GM21423 (cell line): ENCODE measurements around the gene PDCD2L.
"Not testable (repeated sequence)": the region's sequence is repeated elsewhere in the genome, so short reads cannot be mapped to it uniquely, and the experiment has no call there.

Experiments used
- ATAC-seq: cut with Tn5 transposase; IDR thresholded peaks from one replicate; pipeline ENCODE4 v1.9.1; 2021; ENCODE audit warnings: mild to moderate bottlenecking, moderate library complexity; ENCODE audit not compliant: unreplicated experiment

The PDCD2L gene

GRCh38 chr19:34409189-34410164, 5.3 kb downstream of the PDCD2L start:
- ATAC-seq, result no peak

- no peak for ATAC-seq
Observed at GRCh38 chr19:34411216-34411615, 7.0 kb downstream of the PDCD2L start.

- ATAC-seq, result no peak
Observed at GRCh38 chr19:34416021-34416545, 11.9 kb downstream of the PDCD2L start.

- no peak for ATAC-seq
Observed at GRCh38 chr19:34418300-34418699, 14.1 kb downstream of the PDCD2L start.

DNA sequence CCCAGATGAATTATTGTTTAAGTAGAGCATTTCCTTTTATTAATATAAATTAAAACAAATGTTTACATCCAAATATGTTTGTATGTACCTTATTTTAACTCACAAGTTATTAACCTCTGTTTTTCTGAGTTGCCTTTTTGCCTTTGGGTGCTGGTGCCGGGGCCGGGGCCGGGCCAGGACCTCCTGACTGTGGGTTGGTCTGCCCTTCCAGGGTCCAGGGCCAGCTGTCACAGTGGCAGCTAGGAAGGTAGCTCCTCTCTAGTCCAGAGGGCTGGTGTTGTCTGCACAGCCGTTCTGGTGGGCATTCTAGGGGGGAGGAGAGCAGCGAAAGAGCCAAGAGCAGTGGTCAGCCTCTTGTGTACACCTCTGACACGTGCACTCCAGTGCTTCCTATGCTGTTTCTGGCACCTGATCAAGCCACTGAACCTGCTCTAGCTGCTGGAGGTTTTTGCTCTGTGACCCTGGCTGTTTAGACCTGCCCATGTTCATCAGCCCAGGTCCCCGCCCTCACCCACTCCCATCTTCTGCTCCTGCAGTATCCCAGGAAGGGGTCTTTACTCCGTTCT, 22.0 kb downstream of the PDCD2L start:
- ATAC-seq, result no peak

DNA sequence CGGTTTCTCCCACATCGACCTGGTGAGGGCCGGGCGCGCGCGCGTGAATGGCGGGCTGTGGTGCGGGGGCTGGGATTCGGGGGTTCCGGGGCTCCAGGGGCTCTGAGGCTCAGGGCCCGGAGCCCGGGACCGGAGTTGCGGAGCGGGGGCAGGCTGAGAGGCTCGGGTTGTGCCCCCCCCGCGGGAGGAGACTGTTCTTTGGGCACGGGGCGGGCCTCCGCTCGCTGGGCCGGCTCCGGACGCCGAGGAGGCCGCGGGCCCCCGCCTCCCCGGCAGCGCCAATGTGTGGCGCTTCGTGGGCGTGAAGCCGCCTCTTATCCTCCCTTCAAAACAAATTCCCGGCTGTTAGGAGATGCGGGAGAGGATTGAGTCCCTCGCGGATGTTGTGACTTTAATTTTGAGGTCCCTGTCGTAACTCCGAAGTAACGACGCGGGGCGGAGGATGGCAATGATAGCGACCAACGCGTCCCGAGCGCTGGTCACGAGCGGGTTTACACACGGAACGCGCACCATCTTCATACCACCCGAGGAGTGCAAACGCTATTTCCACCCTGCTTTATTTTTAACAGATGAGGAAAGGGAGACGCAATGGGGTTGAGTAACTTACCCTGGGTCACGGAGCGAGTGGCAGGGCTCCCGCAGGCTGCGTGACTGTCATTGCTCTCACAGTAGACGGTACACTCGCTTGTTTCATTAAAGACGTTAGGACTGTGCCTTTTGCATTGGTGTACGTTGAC, 24.5 kb downstream of the PDCD2L start:
- ATAC-seq, result peak; percentile 37

DNA sequence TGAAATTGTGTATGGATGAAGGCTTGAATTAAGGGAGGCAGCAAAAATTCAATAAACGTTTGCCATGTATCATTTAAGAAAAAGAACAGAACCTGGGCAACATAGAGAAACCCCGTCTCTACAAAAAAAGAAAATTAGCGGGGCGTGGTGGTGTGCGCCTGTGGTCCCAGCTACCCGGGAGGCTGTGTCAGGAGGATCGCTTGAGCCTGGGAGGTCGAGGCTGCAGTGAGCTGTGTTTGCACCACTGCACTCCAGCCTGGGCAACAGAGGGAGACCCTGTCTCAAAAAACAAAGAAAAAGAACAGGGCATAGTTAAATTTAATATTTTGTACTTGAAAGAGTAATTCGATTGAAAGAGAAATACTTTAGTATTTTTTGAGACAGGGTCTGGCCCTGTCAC, 25.4 kb downstream of the PDCD2L start:
- no peak for ATAC-seq

DNA sequence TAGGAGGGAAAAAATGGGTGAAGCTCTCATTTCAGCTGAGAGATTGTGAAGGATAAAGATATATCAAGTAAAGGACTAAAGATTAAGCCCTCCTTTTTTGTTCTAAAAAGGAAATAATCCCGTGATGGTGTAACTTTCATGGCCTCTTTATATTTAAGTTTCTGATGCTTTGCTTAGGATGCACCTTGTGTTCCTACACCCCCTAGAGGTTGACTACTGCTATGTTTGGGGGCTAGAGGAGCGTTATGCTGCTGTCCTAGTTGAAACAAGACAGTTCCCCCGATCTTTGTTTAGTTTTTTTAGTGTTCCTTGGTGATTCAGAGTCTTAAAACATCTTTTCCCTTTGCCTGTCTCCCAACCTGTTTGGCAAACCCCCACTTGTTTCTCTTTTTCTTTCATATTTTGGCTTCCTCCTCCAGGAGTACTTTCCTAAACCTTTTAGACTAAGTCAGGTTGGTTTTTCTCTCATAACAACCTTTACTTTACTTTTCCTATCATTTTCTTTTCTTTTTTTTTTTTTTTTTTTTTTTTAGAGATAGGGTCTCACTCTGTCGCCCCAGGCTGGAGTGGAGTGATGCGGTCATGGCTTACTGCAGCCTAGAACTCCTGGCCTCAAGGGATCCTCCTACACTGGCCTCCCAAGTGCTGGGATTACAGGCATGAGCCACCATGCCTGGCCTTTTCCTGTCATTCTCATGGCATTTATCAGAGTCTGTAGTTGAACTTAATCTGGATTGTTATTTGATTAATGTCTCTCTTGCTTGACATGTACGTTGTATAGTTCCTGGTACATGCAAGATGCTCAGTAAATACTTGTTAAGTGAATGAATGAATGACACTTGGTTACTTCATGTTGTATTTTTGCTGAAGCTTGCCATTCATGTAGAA, 26.8 kb downstream of the PDCD2L start:
- ATAC-seq, result no peak

GRCh38 chr19:34431681-34432402, 27.6 kb downstream of the PDCD2L start:
- no peak for ATAC-seq

DNA sequence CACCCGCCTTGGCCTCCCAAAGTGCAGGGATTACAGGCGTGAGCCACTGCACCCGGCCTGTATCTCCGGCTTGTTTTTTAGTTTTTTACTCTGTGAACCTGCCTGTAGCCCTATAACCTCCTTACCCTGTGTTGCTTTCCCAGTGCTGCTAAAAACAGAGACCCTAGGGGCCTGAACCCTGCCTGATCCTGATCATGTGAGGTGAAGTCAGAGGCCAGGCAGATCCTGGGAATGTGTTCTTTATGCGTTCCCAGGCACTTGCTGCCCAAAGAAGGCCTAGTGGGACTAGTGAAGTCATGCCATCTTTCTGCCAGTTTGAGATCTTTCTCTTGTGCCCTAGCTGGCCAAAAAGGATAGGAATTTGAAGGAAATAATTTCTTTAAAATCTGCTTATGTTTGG, 28.6 kb downstream of the PDCD2L start:
- ATAC-seq, result no peak

DNA sequence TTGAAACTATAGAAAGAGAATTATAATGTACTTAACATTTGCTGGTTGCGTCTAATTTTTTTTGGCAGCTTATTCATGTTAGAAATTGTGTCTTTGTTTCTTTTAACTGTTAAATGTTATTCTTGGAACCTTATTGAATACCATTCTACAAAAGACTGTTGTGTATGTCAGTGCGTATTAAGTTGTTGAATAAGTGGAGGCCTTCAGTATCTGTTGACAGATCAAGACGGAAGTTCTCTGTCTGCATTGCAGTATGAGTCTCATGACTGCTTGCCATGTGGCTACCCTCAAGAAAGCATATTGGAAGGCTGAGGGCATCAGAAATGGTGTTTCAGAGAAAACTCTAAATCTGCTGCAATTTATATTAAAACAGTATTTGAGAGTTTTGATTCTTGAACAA, 32.5 kb downstream of the PDCD2L start:
- no peak for ATAC-seq

GRCh38 chr19:34448191-34448590, 44.0 kb downstream of the PDCD2L start:
- no peak for ATAC-seq

DNA sequence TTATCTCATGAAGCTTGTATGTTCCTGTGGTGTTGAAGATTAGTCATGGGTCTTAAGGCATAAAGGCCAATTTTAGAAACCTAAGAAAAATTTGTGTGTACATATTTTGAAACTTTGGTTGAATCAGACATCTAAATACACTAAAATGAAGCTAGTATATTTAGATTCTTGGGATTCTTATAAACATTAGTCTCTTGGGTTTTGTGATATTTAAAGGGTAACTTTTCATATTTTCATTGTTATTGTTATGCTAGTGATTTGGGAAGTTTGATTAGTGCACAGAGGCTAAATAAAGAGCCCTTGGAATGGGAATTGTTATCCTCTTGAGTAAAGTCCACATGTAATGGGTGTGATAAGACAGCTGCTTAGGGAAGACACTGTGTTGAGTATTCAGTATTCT, 48.5 kb downstream of the PDCD2L start:
- no peak for ATAC-seq

- no peak for ATAC-seq
Observed at GRCh38 chr19:34454091-34454490, 49.9 kb downstream of the PDCD2L start.

DNA sequence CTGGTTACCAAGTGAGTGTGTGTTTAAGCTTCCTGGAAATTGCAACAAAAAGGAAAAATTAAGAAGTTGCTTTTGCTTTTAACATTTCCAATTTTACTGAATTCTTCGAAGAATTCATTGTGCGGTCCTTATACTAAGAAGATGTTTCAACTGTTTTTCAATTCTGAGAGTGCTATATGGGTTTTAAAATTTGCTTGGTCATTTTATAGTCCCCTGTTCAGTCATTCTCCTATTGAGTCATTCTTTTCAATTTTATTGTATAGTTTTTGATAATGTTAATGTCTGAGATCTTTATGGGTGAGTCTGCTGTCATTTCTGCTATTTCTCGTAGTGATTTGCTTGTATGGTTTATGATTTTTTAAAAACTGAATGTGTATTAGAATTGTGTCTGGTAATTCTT, 50.5 kb downstream of the PDCD2L start:
- no peak for ATAC-seq

DNA sequence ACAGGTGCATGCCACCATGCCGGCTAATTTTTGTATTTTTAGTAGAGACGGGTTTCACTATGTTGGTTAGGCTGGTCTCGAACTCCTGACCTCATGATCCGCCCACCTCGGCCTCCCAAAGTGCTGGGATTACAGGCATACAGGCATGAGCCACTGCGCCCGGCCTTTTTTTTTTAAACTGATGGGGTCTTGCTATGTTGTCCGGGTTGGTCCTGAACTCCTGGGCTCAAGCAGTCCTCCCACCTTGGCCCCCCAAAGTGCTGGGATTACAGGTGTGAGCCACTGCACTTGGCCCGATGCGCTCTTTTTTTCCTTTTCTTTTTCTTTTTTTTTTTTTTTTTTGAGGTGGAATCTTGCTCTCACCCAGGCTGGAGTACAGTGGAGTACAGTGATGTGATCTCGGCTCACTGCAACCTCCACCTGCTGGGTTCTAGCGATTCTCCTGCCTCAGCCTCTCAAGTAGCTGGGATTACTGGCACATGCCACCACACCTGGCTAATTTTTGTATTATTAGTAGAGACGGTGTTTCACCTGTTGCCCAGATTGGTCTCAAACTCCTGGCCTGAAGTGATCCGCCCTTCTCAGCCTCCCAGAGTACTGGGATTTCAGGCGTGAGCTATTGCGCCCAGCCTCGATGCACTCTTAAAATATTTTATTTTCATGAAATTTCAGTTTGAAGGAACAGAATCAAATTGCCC, 51.7 kb downstream of the PDCD2L start:
- ATAC-seq, result not testable (repeated sequence)

DNA sequence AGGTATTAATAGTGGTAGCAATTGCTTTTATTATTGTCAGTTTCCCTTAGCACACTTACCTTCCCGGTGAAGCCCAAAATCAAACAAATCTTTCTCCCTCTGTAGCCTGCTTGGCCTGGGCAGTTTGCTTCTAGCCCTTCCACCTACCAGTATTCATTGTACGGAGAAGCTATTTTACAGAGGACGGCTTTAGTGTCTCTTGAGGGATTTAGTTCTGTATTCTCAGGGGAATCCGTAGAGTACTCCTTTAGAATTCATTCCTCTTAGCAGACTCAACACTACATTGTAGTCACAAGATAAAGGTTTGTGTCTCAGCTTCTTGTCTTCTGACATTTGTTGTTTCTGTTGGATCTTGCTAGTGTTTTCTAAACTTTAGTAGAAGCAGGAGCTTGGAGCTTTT, 53.2 kb downstream of the PDCD2L start:
- no peak for ATAC-seq

GRCh38 chr19:34458677-34459076, 54.5 kb downstream of the PDCD2L start:
- ATAC-seq, result no peak

DNA sequence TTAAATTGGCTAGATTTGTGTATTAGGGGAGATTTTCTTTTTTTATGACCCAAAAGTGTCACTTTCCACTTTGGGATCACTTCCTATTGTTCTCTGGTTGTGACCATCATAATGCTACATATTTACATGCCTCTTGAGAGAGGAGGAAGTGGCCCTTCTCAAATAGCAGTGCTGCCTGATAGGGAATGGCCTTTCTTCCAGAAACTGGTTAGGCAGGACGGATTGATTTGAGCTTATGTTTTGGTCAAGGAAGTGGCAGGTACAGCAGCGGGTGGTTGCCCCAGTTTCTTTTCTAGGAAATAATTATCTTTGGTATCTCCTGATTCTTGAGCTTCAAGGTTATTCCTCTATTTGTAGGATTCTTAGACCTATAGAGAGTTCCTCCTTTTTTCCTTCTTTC, 55.4 kb downstream of the PDCD2L start:
- ATAC-seq, result no peak
